Nephron (organoid): Measurements from ENCODE around the gene BEGAIN.
"Not testable (repeated sequence)": the region's sequence is repeated elsewhere in the genome, so short reads cannot be mapped to it uniquely, and the experiment has no call there.

Source experiments
- H3K27ac Mint-ChIP-seq, 3 experiments: 2 replicates each; pipeline ENCODE4 v1.8.0; 2020; ENCODE audit warnings: mixed read lengths in 3 of 3, mild to moderate bottlenecking in 2 of 3, moderate library complexity in 1 of 3
- H3K27me3 Mint-ChIP-seq: 2 replicates; pipeline ENCODE4 v1.8.0; 2021; ENCODE audit warnings: low read depth, mild to moderate bottlenecking, moderate library complexity, mixed read lengths
- H3K36me3 Mint-ChIP-seq: 2 replicates; pipeline ENCODE4 v1.8.0; 2020; ENCODE audit warnings: low read depth, mixed read lengths
- H3K4me1 Mint-ChIP-seq: 2 replicates; pipeline ENCODE4 v1.8.0; 2020; ENCODE audit warnings: mixed read lengths
- H3K4me3 Mint-ChIP-seq, 3 experiments: 2 replicates each; pipeline ENCODE4 v1.8.0; 2020; ENCODE audit warnings: mild to moderate bottlenecking in 3 of 3, mixed read lengths in 3 of 3, moderate library complexity in 2 of 3
- H3K9me3 Mint-ChIP-seq: 2 replicates; pipeline ENCODE4 v1.8.0; 2020; ENCODE audit warnings: mixed read lengths
- CTCF ChIP-seq, 3 experiments: fragments of 200-600 bp; sonication (generic); IDR thresholded peaks; one replicate each; pipeline ENCODE4 v1.5.0; 2021; ENCODE audit warnings: antibody characterized with exemption in 3 of 3; ENCODE audit not compliant: unreplicated experiment in 3 of 3

The BEGAIN gene

GRCh38 chr14:100522616-100523099 is 64.6 kb downstream of the BEGAIN start:
- Mint-ChIP-seq H3K9me3 (peaks cover 2% of the 10 kb centered on the region), H3K36me3 (peaks cover 4% of the 10 kb centered on the region), H3K27ac (no peak overlapping the region), H3K4me3 (no peak overlapping the region), H3K4me1 (peaks cover 16% of the 10 kb centered on the region), H3K27me3 (no peaks in the 10 kb centered on the region)
- TF ChIP-seq CTCF (IDR thresholded peaks at IDR 0.05; ENCODE audit: unreplicated experiment in 3 of 3): no peak

GRCh38 chr14:100506053-100506452 is 81.2 kb downstream of the BEGAIN start:
- not testable (repeated sequence) for H3K4me1 Mint-ChIP-seq, H3K27me3 Mint-ChIP-seq, H3K4me3 Mint-ChIP-seq, H3K27ac Mint-ChIP-seq
- H3K9me3 Mint-ChIP-seq: peaks cover 22% of the 10 kb centered on the region
- H3K36me3 Mint-ChIP-seq: peaks cover 11% of the 10 kb centered on the region

GRCh38 chr14:100504372-100505078 is 82.7 kb downstream of the BEGAIN start:
- no peak overlapping the region for H3K4me3 Mint-ChIP-seq
- no peaks in the 10 kb centered on the region for H3K27me3 Mint-ChIP-seq
- TF ChIP-seq CTCF (IDR thresholded peaks at IDR 0.05; ENCODE audit: unreplicated experiment in 3 of 3): no peak
- peaks cover 11% of the 10 kb centered on the region for H3K36me3 Mint-ChIP-seq
- no peak overlapping the region for H3K27ac Mint-ChIP-seq
- peaks cover 22% of the 10 kb centered on the region for H3K9me3 Mint-ChIP-seq
- H3K4me1 Mint-ChIP-seq: no peaks in the 10 kb centered on the region

- Mint-ChIP-seq H3K4me1 (no peaks in the 10 kb centered on the region), H3K9me3 (peaks cover 22% of the 10 kb centered on the region), H3K36me3 (peaks cover 11% of the 10 kb centered on the region), H3K4me3 (no peak overlapping the region), H3K27me3 (no peaks in the 10 kb centered on the region), H3K27ac (no peak overlapping the region)
- no peak for TF ChIP-seq CTCF (IDR thresholded peaks at IDR 0.05; ENCODE audit: unreplicated experiment in 3 of 3)
Measured at GRCh38 chr14:100503251-100503650, 84.0 kb downstream of the BEGAIN start.

- Mint-ChIP-seq H3K36me3 (peaks cover 11% of the 10 kb centered on the region), H3K4me3 (no peak overlapping the region), H3K27me3 (no peaks in the 10 kb centered on the region), H3K9me3 (peaks cover 22% of the 10 kb centered on the region), H3K4me1 (no peaks in the 10 kb centered on the region), H3K27ac (no peak overlapping the region)
- no peak for TF ChIP-seq CTCF (IDR thresholded peaks at IDR 0.05; ENCODE audit: unreplicated experiment in 3 of 3)
Measured at GRCh38 chr14:100502622-100503220, 84.5 kb downstream of the BEGAIN start.

GRCh38 chr14:100500128-100500527 is 87.1 kb downstream of the BEGAIN start:
- Mint-ChIP-seq H3K36me3 (peaks cover 9% of the 10 kb centered on the region), H3K27me3 (no peaks in the 10 kb centered on the region), H3K4me3 (no peak overlapping the region), H3K27ac (no peak overlapping the region), H3K4me1 (no peaks in the 10 kb centered on the region), H3K9me3 (peaks cover 17% of the 10 kb centered on the region)
- TF ChIP-seq CTCF (IDR thresholded peaks at IDR 0.05; ENCODE audit: unreplicated experiment in 3 of 3): no peak
